Fibroblast of peridontal ligament (primary cell): Measurements from ENCODE around the gene APLNR.
A peak's percentile ranks its signal among the peaks of the same experiment; 100 is the strongest.

Source experiments
- DNase-seq: peaks from one replicate; pipeline ENCODE4 v3.0.0-alpha.2; 2010; ENCODE audit errors: extremely low read depth

Gene APLNR

DNA sequence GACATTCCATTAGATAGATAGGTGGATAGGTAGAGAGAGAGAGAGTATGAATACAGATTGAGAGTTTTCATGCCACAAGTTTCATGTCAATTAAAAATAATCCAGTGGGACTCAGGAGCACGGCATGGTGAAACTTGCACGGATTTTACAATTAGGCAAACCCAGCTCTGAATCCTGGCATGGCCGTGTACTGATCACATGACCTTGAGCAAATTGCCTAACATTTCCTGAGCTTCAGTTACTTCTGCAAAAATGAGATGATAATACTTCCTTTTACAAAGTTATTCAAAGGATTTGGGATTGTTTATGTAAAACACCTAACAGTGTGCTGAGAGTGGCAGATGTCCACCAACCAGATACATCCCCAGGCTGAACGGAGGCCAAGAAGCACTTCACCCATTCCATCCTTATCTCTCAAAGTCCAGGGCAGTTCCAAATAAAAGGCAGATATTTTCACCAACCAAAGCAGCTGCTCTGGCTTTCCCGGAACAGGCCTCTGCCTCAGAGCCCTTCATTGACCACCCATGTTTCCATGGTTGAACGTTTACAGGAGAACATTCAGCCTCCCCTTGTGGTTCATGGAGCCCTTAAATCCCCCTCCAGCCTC is 17.9 kb downstream of the APLNR start:
- DNase-seq: peak; percentile 8

DNA sequence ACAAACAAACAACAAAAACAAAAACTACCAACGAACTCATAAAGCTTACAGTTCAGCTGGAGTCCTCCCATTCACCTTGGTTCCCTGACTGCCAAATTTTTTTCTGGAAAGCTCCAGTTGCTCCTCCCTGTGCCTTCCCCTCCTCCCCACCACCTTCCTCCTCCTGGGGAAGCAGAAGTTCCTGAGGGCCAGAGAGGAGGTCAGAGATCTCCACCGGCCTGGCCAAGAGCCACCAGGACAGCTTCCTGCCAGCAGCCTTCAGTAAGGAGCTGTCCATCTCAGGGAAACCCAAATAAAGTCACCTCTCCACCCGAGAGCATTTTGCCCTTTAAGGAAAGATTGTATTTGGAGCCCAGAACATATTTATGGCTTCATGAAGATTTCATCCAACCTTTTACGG is 20.0 kb downstream of the APLNR start:
- DNase-seq: no peak

DNA sequence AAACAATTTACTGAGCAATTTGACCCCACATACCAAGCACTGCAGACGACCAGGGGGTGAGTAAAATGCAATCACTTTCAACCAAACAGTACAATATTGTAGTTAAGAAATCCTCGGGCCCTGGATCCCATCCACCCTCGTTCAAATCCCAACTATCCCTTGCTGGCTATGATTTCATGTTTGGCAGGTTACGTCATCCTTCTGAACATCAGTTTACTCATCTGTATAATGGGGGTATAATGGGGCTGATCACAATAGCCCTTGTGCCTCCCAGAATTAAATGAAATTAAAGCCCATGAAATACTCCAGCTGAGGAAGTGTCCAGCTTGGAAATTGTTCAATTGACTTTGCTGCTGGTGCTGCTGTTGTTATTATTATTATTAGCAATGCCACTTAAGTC is 20.6 kb downstream of the APLNR start:
- DNase-seq: no peak

DNA sequence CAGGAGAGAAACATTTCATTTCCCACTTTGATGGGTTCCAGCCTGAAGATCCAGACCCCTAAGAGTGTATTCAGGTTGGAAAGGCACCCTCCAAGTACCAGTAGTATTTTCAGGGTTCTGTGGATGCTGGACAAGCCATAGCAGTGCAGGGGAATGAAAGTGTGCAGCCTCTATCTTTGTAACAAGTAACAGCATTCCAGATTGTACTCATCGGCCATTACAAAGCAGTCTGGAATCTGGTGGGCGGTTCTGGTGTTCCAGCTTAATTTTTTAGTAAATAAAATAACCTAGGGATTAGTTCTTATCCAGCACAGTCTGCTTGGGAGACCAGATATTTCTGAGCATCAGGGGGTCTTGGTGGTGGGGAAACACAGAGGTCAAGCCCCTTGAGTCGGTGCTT is 22.6 kb downstream of the APLNR start:
- peak; percentile 75 for DNase-seq

DNA sequence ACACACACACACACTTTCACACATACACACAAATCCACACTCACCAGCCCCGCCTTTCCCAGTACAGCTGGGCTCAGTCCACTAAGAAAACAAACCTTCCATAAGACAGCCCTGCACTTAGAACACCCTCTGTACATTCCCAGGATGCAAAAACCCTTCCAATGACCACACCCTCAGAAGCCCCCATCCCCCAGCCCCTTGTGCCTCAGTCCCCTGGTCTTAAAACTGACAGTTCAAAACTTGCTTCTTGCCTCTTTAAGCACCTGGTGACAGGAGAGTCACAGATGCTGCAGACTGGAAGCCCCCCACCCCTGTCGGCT is 23.0 kb downstream of the APLNR start:
- peak; percentile 3 for DNase-seq

DNA sequence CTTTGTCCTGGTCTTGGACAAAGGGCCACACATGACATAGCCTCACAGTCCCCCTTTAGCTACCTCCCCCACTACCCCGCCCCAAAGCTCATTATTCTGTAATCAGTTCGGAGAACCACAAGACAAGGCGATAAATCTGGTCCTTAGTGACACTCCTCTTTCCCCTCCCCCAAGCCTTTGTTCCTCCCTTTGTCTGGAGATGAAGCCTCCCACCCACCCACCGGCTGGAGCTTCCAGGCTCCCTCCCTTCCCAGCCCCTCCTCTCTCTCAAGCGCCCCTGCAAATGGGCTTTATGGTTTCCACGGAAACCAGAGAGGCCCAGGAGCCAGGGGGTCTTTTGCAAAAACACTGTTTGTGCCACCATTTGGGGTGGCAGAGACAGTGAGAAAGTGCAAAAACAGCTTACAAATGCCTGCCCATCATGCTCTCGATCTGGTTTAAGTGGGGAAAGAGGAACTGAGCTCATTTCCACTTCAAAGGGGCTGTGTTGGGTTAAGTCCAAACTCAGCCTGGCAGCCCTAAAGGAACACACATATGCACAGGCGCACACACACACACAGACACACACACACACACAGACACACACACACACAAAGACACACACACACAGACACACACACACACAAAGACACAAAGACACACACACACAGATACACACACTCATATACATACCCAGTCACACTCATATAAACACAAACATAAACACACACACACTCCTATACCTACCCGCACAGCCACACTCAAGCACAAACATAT is 23.5 kb downstream of the APLNR start:
- DNase-seq: no peak

DNA sequence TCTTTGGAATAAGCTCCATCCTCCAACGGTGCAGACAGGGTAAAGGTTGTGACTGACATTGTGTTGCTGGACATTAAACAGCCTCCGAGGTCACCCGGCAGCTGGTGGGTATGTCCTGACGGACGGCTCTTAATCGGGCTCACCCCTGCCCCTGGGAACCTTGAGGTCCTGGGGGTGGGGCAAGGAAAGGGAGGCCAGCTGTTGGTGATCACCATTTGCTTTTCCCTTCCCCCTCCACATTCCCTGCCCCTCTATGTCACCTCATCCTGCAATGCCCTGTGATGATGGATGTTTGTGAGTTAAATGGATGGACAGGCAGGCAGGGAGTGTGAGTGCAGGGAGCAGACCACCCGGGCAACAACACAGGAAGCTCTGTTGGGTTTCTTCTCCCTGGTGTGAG is 26.3 kb downstream of the APLNR start:
- no peak for DNase-seq

DNA sequence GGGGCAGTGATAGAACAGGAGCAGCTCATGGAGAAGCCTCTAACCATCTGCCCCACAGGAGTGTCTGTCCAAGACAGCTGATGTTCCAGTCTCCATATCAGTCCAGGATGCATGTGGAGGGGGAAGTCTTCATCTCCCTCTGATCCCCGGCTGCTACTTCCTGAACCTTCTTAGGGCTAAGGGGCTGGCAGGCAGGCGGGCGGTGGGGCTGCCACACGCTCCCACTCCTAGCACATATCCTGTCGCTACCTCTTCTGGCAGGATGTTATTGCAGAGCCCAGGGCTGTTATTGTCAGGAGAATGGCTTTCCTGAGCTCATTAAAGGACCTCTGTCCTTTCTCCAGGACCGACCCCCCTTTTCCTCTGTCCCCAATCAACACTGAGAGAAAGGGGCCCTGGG is 29.9 kb downstream of the APLNR start:
- DNase-seq: no peak

DNA sequence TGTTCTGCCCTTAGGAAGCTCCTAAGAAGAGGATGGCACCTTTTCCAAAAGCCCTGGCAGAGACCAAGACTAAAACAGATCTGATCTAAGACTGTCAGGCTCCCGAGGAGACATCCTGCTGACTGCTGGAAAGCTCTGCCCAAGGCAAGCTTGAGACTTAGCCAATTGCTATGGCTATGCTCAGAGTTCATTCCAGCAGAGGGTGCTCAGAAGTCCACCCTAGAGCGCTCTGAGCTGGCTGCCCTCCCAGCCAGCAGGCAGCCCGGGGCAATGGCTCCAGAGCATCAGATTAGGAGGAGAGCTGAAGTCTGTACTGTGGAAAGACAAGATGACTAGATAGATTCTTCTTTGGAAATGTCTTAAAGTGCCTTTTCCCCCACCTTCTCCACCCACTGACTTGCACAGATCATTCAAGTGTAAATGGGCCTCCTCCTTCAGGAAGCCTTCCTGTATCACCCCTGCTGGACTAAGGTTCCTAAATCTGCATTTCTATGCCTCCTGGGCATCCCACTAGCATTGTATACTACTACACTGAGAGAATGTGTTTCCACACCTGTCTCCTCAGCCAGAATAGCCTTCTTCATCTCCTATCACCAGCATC is 31.9 kb downstream of the APLNR start:
- peak; percentile 46 for DNase-seq

DNA sequence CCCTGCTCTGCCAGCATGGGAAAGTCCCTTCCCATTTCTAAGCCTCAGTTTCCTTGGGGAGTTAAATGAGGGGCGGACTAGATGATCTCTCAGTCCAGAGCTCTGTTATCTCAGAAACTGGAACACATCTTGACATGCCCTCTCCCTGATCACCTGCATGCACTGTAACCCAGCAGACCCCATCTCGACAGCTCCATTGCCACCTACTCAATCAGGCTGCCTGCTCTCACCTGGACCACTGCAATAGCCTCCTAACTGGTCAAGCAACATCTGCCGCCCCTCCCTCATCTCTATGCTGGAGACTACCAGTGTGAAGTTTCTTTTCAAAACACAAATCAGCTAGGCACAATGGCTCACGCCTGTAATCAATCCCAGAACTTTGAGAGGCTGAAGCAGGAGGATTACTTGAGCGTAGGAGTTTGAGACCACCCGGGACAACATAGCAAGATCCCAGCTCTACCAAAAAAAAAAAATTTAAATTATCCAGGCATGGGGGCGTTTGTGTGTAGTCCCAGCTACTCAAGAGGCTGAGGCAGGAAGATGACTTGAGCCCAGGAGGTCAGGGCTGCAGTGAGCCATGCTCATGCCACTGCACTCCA is 33.1 kb downstream of the APLNR start:
- no peak for DNase-seq

DNA sequence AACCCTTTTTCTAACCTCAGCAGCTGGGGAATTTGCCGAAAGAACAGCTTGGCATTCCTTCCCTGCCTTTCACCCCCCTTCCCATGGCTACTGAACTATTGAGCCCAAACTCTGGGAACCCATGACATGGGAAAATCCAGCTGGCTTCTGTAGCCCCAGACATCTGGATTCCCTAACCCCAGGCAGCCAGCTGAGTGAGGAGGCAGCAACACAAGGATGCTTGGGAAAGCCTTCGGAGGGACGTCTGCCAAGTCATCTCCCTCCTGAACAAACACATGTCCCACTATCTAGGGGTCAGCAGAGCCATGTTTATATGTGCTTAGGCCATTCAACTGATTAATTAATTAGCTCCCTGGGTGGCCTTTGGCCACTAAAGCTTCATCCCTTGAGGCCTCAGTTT is 33.7 kb downstream of the APLNR start:
- peak; percentile 8 for DNase-seq

DNA sequence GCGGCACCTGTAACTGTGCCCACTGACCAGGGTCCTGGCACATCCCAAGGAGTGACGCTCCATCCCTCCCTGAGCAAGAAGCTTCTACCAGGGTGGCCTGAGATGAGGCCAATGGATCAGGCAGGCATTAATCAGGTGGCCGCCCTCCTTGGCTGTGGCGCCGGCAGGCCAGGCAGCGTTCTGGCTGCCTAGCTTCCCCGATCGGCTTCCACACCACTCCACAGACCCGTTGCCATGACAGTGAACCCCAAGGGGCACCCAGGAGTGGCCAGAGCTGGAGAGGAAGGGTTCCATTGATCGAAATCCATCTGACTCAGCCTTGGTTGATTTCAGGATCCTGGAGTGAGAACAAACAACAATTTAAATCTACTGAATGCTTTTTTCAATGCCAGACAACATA is 34.8 kb downstream of the APLNR start:
- DNase-seq: no peak

DNA sequence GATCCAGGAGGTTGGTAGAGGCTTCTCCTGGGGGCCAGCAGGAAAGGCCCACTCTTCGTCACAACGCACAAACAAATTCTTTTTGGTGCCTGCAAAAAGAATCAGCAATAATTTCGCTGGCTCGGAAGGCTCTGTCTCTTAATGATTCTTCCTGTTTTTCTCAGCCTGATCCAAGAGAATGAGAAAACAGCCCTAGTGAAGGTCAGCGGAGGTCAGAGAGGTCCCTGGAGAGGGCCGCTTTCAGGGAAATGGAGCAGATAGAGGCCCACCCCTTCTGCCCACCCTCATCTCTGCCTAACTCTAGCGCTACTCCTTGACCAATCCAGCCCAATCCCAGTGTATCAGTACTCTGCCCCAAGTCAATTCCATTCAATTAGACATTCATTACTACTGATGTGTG is 36.1 kb downstream of the APLNR start:
- DNase-seq: no peak

DNA sequence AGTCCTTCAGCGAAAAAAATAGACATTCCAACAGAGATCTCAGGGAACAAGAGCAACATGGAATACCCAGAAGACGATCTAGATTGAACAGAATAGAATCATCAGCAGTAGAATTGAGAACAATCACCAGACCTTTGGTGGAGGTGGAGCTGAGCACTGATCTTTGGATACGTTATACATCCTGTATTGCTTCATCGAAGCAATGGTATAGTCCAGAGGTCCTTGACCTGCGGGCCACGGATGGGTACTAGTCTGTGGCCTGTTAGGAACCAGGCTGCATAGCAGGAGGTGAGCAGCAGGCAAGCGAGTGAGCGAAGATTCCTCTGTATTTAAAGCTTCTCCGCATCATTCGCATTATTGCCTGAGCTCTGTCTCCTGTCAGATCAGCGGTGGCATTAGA is 37.7 kb downstream of the APLNR start:
- no peak for DNase-seq

DNA sequence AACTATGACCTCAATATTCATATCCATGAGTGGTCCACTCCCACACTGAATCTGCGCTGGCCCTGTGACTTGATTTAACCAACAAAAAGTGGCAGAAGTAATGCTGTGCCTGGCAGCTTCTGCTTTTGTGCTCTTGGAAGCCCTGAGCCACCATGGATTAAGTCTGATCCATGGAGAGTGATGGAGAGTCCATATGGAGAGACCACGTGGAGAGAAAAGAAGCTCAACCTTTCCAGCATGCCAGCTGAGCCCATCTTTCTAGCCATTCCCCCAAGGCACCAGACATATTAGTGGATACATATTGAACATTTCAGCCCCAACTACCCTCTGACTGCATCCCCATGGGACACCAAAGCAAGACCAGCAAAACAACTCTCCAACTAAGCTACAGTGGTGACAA is 39.3 kb downstream of the APLNR start:
- no peak for DNase-seq

DNA sequence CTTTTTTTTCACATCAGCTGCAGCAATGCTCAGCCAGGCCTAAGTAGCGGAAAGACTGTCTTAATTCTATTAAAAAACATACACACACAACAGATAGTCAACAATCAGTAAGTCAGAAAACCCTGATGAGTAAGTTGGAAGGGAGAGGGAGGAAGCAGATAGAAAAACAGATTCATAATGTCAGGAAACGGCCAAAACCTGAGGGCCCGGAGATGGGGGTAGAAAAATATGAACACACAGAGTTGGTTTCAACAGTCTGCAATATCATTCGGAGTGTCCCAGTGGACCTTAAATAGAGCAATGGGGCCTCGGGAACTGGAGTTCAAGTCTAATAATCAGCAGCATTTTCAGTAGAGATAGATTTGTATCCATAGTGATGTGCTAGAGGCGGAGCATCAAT is 40.5 kb downstream of the APLNR start:
- DNase-seq: no peak

DNA sequence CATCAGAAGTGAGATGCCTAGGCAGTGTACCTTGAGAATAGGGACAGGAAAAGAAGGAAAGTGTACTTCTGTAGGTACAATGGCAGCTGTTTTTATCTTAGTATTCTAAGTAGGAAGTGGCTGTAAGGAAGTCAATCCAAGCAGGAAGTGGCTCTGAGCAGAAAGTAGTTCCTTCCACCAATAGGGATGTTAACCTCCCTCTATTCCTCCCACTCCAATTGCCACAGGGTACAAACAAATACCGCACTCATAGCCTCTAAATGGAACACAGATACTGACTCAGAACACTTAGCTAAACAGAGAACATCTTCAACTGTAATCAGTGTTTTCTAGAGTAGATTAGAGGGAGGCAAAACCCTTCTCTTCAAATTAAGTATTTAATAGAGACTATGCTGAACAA is 44.7 kb downstream of the APLNR start:
- no peak for DNase-seq

DNA sequence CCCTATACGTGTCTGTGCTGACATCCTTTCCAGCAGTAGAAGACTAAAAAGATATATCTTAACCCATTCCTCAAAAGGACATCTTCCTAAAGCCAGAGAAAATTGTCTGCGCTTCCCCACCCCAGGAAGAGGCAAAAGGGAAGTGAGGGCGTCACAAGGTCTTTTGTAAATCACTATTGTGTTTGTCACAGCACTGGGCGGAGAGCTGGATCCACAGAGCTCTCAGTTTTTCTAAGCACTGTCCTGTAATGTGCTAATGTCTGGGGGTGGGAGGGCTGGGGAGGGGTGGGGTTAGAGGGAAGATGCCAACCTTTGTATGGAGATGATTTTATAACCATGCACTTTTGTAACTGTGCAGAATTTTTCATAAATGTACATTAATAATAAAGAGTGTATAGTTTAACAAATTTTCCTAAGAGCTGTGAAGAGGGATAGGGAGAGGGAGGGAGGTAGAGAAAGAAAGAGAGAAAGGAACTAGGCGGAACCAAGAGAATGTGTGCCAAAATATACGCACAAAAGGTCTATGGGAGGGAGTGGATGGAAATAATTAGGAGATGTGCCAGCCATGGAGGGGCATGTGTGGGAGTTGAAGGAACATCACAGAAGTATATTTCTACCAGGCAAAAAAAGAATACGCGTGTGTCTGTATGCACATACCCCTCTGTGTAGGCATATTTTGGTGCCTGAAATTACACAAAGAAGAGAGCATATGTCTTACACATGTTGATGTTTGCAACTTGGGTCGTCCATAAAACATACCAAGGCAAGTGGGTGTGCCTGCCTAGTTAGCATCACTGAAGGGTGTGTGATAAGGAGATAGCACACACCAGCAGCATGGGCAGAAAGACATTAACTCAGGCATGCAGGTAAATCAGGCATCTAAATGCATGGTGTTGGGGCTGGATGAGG is 45.5 kb downstream of the APLNR start:
- DNase-seq: no peak

DNA sequence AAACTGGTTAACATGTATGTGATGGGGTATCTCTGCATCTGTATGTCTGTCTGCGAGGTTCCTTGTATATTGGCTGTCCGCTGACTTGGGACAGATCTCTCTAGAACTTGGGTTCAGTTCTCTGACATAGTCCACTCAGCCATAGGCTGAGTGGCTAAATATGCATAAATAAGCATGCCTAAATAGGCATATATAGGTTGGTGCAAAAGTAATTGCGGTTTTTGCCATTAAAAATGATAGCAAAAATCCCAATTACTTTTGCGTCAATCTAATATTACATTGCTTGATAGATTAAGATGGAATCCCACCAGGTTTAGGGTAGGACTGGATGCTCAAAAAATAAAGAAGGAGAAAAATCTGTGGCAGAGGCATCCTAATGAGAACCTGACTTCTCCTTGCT is 46.5 kb downstream of the APLNR start:
- no peak for DNase-seq
